Parathyroid adenoma (tissue), 2 donors: ENCODE measurements around the gene PRKD2.
A peak's percentile ranks its signal among the peaks of the same experiment; 100 is the strongest.

Experiments used
- H2AFZ ChIP-seq: fragments of 300-600 bp; sonication (generic); one replicate; pipeline ENCODE4 v1.7.0; 2017; ENCODE audit warnings: antibody characterized with exemption, mild to moderate bottlenecking
- H3K27ac ChIP-seq: fragments of 300-600 bp; sonication (generic); one replicate; pipeline ENCODE4 v1.7.0; 2017
- H3K27me3 ChIP-seq: fragments of 300-600 bp; sonication (generic); one replicate; pipeline ENCODE4 v1.7.0; 2017; ENCODE audit warnings: low read length; ENCODE audit not compliant: control insufficient read depth, insufficient read depth
- H3K36me3 ChIP-seq: fragments of 300-600 bp; sonication (generic); one replicate; pipeline ENCODE4 v1.7.0; 2017; ENCODE audit warnings: low read length; ENCODE audit not compliant: control insufficient read depth, insufficient read depth
- H3K4me1 ChIP-seq: fragments of 300-600 bp; sonication (generic); one replicate; pipeline ENCODE4 v1.7.0; 2017; ENCODE audit warnings: control low read depth
- H3K4me2 ChIP-seq: fragments of 300-600 bp; sonication (generic); one replicate; pipeline ENCODE4 v1.7.0; 2017; ENCODE audit warnings: low read length
- H3K4me3 ChIP-seq: fragments of 300-600 bp; sonication (generic); one replicate; pipeline ENCODE4 v1.7.0; 2017; ENCODE audit warnings: low read depth, low read length
- H3K79me2 ChIP-seq: fragments of 300-600 bp; sonication (generic); one replicate; pipeline ENCODE4 v1.7.0; 2017; ENCODE audit warnings: control low read depth
- H3K9ac ChIP-seq: fragments of 300-600 bp; sonication (generic); one replicate; pipeline ENCODE4 v1.7.0; 2017; ENCODE audit warnings: mild to moderate bottlenecking
- H3K9me3 ChIP-seq: fragments of 300-600 bp; sonication (generic); one replicate; pipeline ENCODE4 v1.7.0; 2017; ENCODE audit warnings: low read length; ENCODE audit not compliant: control insufficient read depth
- CTCF ChIP-seq: fragments of 300-600 bp; sonication (generic); IDR thresholded peaks from one replicate; pipeline ENCODE4 v1.7.0; 2017; ENCODE audit warnings: antibody characterized with exemption, mild to moderate bottlenecking
- donor health status: primary hyperparathyroidism.

Gene PRKD2

GRCh38 chr19:46755077-46755852, 38.4 kb upstream of the PRKD2 start:
- Histone ChIP-seq H3K27ac (no peak overlapping the region), H3K27me3 (no peaks in the 10 kb centered on the region), H3K79me2 (no peaks in the 10 kb centered on the region), H3K9ac (no peak overlapping the region), H3K4me3 (no peak overlapping the region), H3K4me2 (no peak overlapping the region), H3K9me3 (no peaks in the 10 kb centered on the region), H3K36me3 (no peaks in the 10 kb centered on the region), H2AFZ (no peak overlapping the region), H3K4me1 (no peaks in the 10 kb centered on the region)
- TF ChIP-seq CTCF, result no peak

GRCh38 chr19:46753420-46754155, 36.7 kb upstream of the PRKD2 start:
- H3K27ac ChIP-seq, result no peak overlapping the region
- no peak overlapping the region for H3K4me3 ChIP-seq
- TF ChIP-seq CTCF, result peak; percentile 45
- no peak overlapping the region for H3K9ac ChIP-seq
- no peak overlapping the region for H2AFZ ChIP-seq
- H3K27me3 ChIP-seq, result no peaks in the 10 kb centered on the region
- no peak overlapping the region for H3K4me2 ChIP-seq
- no peaks in the 10 kb centered on the region for H3K79me2 ChIP-seq
- H3K4me1 ChIP-seq, result no peaks in the 10 kb centered on the region
- H3K9me3 ChIP-seq, result no peaks in the 10 kb centered on the region
- no peaks in the 10 kb centered on the region for H3K36me3 ChIP-seq

- no peaks in the 10 kb centered on the region for H3K4me1 ChIP-seq
- no peak overlapping the region for H3K4me3 ChIP-seq
- no peaks in the 10 kb centered on the region for H3K27me3 ChIP-seq
- H3K9ac ChIP-seq, result no peak overlapping the region
- H3K4me2 ChIP-seq, result no peak overlapping the region
- no peak overlapping the region for H3K27ac ChIP-seq
- H3K9me3 ChIP-seq, result no peaks in the 10 kb centered on the region
- no peak overlapping the region for H2AFZ ChIP-seq
- peaks cover 14% of the 10 kb centered on the region for H3K79me2 ChIP-seq
- peak; percentile 78 for TF ChIP-seq CTCF
- no peaks in the 10 kb centered on the region for H3K36me3 ChIP-seq
Observed at GRCh38 chr19:46748325-46749109, 31.6 kb upstream of the PRKD2 start.

GRCh38 chr19:46746281-46747057, 29.6 kb upstream of the PRKD2 start, which contains the start of gene STRN4:
Gene STRN4 (minus strand): TSS chr19:46746450. CDS start chr19:46746430, 20 bp downstream.
- TF ChIP-seq CTCF, result no peak
- peak within 1 kb of the TSS; percentile 42 for H3K9ac ChIP-seq
- peak within 1 kb of the TSS; percentile 80 for H3K4me3 ChIP-seq
- no peaks in the 10 kb centered on the region for H3K9me3 ChIP-seq
- H3K36me3 ChIP-seq, result no peaks in the 10 kb centered on the region
- peak within 1 kb of the TSS; percentile 96 for H3K4me2 ChIP-seq
- peak within 1 kb of the TSS; percentile 88 for H2AFZ ChIP-seq
- no peaks in the 10 kb centered on the region for H3K27me3 ChIP-seq
- H3K4me1 ChIP-seq, result no peaks in the 10 kb centered on the region
- peaks cover 27% of the 10 kb centered on the region for H3K79me2 ChIP-seq
- H3K27ac ChIP-seq, result no peak within 1 kb of the TSS
